H1 (cell line): ENCODE measurements around the gene ZNF33B. TPM values are rescaled to one million over a fixed set of nuclear protein-coding genes. Genes with fewer than 3 reads are reported as not detected.

Source experiments
- BCL11A ChIP-seq, 2 experiments: IDR thresholded peaks; one replicate each; pipeline ENCODE4 v1.6.1; 2011; ENCODE audit warnings: low read depth in 2 of 2, low read length in 2 of 2, mild to moderate bottlenecking in 2 of 2
- CHD7 ChIP-seq: fragments of 300-600 bp; sonication (generic); IDR thresholded peaks from 2 replicates; pipeline ENCODE4 v1.7.1; 2012; ENCODE audit warnings: low read length, moderate library complexity, mild to moderate bottlenecking, inconsistent platforms; ENCODE audit not compliant: insufficient replicate concordance
- JUN ChIP-seq: IDR thresholded peaks from 2 replicates; pipeline ENCODE4 v1.6.1; 2011; ENCODE audit warnings: low read depth, mild to moderate bottlenecking, improper control_type of control experiment, low read length
- KDM1A ChIP-seq: fragments of 200-600, 300-600 bp; sonication (generic); IDR thresholded peaks from 2 replicates; pipeline ENCODE4 v1.7.1; 2016; ENCODE audit warnings: mild to moderate bottlenecking, low read length, borderline replicate concordance
- PHF8 ChIP-seq: fragments of 200-600 bp; sonication (generic); conservative IDR thresholded peaks from 2 replicates; pipeline ENCODE4 v1.7.1; 2012; ENCODE audit warnings: low read depth, mild to moderate bottlenecking, inconsistent platforms, low read length, moderate library complexity
- RBBP5 ChIP-seq: IDR thresholded peaks from 2 replicates; pipeline ENCODE4 v1.7.1; 2012; ENCODE audit warnings: low read depth, mild to moderate bottlenecking, inconsistent platforms, low read length, moderate library complexity, borderline replicate concordance
- RFX5 ChIP-seq: IDR thresholded peaks from 2 replicates; pipeline ENCODE4 v1.6.1; 2011; ENCODE audit warnings: low read depth, low read length, improper control_type of control experiment, borderline replicate concordance
- RXRA ChIP-seq: IDR thresholded peaks from 2 replicates; pipeline ENCODE4 v1.6.1; 2011; ENCODE audit warnings: low read depth, mild to moderate bottlenecking, low read length, moderate library complexity; ENCODE audit not compliant: insufficient read depth
- SAP30 ChIP-seq: fragments of 300-600 bp; sonication (generic); IDR thresholded peaks from 2 replicates; pipeline ENCODE4 v1.7.1; 2012; ENCODE audit warnings: low read length, moderate library complexity, mild to moderate bottlenecking, inconsistent platforms; ENCODE audit not compliant: insufficient read depth, insufficient replicate concordance
- SP4 ChIP-seq: IDR thresholded peaks from 2 replicates; pipeline ENCODE4 v1.6.1; 2012; ENCODE audit warnings: low read length, inconsistent platforms
- SUZ12 ChIP-seq: fragments of 200-600 bp; sonication (generic); IDR thresholded peaks from 2 replicates; pipeline ENCODE4 v1.6.1; 2012; ENCODE audit warnings: mild to moderate bottlenecking, inconsistent platforms, low read length, moderate library complexity, mixed read lengths
- TAF1 ChIP-seq: IDR thresholded peaks from 2 replicates; pipeline ENCODE4 v1.6.1; 2011; ENCODE audit warnings: mild to moderate bottlenecking, low read depth, low read length
- polyA plus RNA-seq, 7 experiments: library from polyadenylated mRNA; depleted of rRNA in 3 of 7; stranded (reverse) in 5 of 7; unstranded in 2 of 7; fragments of >200 nt in 5 of 7; fragments of 200-250 nt in 2 of 7; gene quantifications; 1 replicate in 5 of 7; 2 replicates in 1 of 7; 4 replicates in 1 of 7; pipeline versions ENCODE4 v1.2.1 to v1.2.3, GENCODE V29; 2011 to 2013; ENCODE audit warnings: missing spikeins in 2 of 7, mixed read lengths in 2 of 7
- total RNA-seq: library from RNA; stranded (reverse); fragmentation: NEBNext Ultra II Directional; extraction: Animal tissue kit (Norgen Biotek cat#: 25700); gene quantifications from 2 replicates; pipeline ENCODE4 v1.2.1, GENCODE V29; 2021

Gene ZNF33B
- total and polyA plus RNA-seq, 2 of the 8 experiments (the other 6 are each of a cell fraction or from before 2014, with no cell fraction given), result 10.7 to 33.4 TPM

GRCh38 chr10:42574336-42574735 lies 64.0 kb downstream of the ZNF33B start (continued):
- no peak for TF ChIP-seq CHD7
- no peak for TF ChIP-seq BCL11A (IDR thresholded peaks at IDR 0.05; ENCODE audit: low read depth in 2 of 2, low read length in 2 of 2)
- no peak for TF ChIP-seq SP4
- no peak for TF ChIP-seq SAP30
- no peak for TF ChIP-seq TAF1
- TF ChIP-seq RFX5, result no peak
- no peak for TF ChIP-seq RXRA
- no peak for TF ChIP-seq KDM1A
- no peak for TF ChIP-seq SUZ12
- no peak for TF ChIP-seq JUN
- no peak for TF ChIP-seq RBBP5
- TF ChIP-seq PHF8, result no peak
